GM21723 (cell line): Measurements from ENCODE around the gene PCED1A.

Experiments used
- ATAC-seq: cut with Tn5 transposase; IDR thresholded peaks from one replicate; pipeline ENCODE4 v1.9.1; 2021; ENCODE audit warnings: mild to moderate bottlenecking, moderate library complexity; ENCODE audit not compliant: unreplicated experiment

PCED1A gene

GRCh38 chr20:2866236-2866635, 25.8 kb upstream of the PCED1A start:
- no peak for ATAC-seq

GRCh38 chr20:2865630-2866029, 25.2 kb upstream of the PCED1A start:
- no peak for ATAC-seq

GRCh38 chr20:2865101-2865500, 24.6 kb upstream of the PCED1A start:
- no peak for ATAC-seq

GRCh38 chr20:2864626-2865025, 24.2 kb upstream of the PCED1A start:
- no peak for ATAC-seq

- ATAC-seq, result no peak
Measured at GRCh38 chr20:2859330-2860121, 19.1 kb upstream of the PCED1A start.

- ATAC-seq, result no peak
Measured at GRCh38 chr20:2858591-2858990, 18.1 kb upstream of the PCED1A start.

GRCh38 chr20:2851086-2851485, 10.6 kb upstream of the PCED1A start:
- ATAC-seq, result no peak

GRCh38 chr20:2849529-2849928, 9.1 kb upstream of the PCED1A start:
- ATAC-seq, result no peak

- no peak for ATAC-seq
Measured at GRCh38 chr20:2847802-2848201, 7.3 kb upstream of the PCED1A start.

- ATAC-seq, result no peak
Measured at GRCh38 chr20:2846698-2847097, 6.2 kb upstream of the PCED1A start.

- no peak for ATAC-seq
Measured at GRCh38 chr20:2845607-2846006, 5.2 kb upstream of the PCED1A start.

GRCh38 chr20:2840967-2841531, 594 bp upstream of the PCED1A start:
- ATAC-seq, result peak; percentile 47

- ATAC-seq, result no peak
Measured at GRCh38 chr20:2839732-2840137, 720 bp downstream of the PCED1A start.

GRCh38 chr20:2838847-2839671, 1.4 kb downstream of the PCED1A start:
- ATAC-seq, result no peak

GRCh38 chr20:2838170-2838797, 2.2 kb downstream of the PCED1A start:
- ATAC-seq, result no peak

- ATAC-seq, result no peak
Measured at GRCh38 chr20:2837221-2837960, 3.1 kb downstream of the PCED1A start.

- ATAC-seq, result no peak
Measured at GRCh38 chr20:2836035-2836434, 4.4 kb downstream of the PCED1A start.

GRCh38 chr20:2835331-2835796, 5.1 kb downstream of the PCED1A start:
- ATAC-seq, result no peak

GRCh38 chr20:2834401-2835110, 5.9 kb downstream of the PCED1A start:
- ATAC-seq, result no peak

GRCh38 chr20:2833761-2834160, 6.7 kb downstream of the PCED1A start:
- no peak for ATAC-seq
